ENCODE results near the gene SKAP2.

DNA sequence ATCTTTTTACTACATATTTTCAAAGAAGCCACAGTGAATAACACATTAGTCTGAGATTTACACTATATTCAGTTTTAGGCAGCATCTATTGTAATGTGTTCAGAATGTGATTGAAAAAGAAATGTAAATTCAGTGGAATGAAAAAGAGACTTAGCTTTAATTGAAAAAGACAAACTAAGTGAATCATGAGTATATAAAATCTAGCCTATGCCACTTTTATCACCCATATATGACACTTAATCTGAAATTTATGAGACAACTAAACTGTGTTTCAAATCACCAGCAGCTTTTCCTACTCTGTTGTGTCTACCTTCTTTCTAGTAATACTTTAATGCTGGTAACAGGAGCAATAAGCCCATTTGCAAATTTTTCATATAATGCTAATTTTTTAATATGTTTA is 4.7 kb downstream of the SKAP2 start:
- TF ChIP-seq POLR2A (IDR thresholded peaks at IDR 0.05; ENCODE audit: low read depth, low read length) = no peak
- no peak for TF ChIP-seq POLR2AphosphoS5 (IDR thresholded peaks at IDR 0.05; ENCODE audit: low read depth, low read length)
- TF ChIP-seq TAF1 (IDR thresholded peaks at IDR 0.05; ENCODE audit: borderline replicate concordance, low read depth, low read length) = no peak
